OCI-LY3 (cell line): Measurements from ENCODE around the gene OR5K4.

Experiments
- H2AFZ ChIP-seq: fragments of 200-600, 300-600 bp; shearing (Covaris generic); 2 replicates; pipeline ENCODE4 v1.6.0; 2014; ENCODE audit warnings: antibody characterized with exemption, low read depth, low read length
- H3K27ac ChIP-seq: fragments of 200-600, 300-600 bp; sonication (generic); 2 replicates; pipeline ENCODE4 v1.5.1; 2014; ENCODE audit warnings: mild to moderate bottlenecking, low read length, moderate library complexity, mixed read lengths
- H3K27me3 ChIP-seq: fragments of 200-600, 300-600 bp; sonication (generic); 2 replicates; pipeline ENCODE4 v1.6.1; 2014; ENCODE audit warnings: low read depth, low read length, mixed read lengths
- H3K36me3 ChIP-seq: fragments of 200-600, 300-600 bp; sonication (generic); replicated peaks from 2 replicates; pipeline ENCODE3; 2014; ENCODE audit warnings: low read depth, low read length, mixed read lengths
- H3K4me1 ChIP-seq: fragments of 300-600, 200-600 bp; sonication (generic); 2 replicates; pipeline ENCODE4 v1.6.1; 2014; ENCODE audit warnings: low read length, mixed read lengths
- H3K4me2 ChIP-seq: fragments of 200-600, 300-600 bp; sonication (generic); 2 replicates; pipeline ENCODE4 v1.6.1; 2014; ENCODE audit warnings: low read length, mixed read lengths
- H3K4me3 ChIP-seq: fragments of 300-600, 200-600 bp; sonication (generic); 2 replicates; pipeline ENCODE4 v1.5.1; 2014; ENCODE audit warnings: antibody characterized with exemption, mild to moderate bottlenecking, low read length, moderate library complexity
- H3K79me2 ChIP-seq: fragments of 300-600, 200-600 bp; shearing (Covaris generic); 2 replicates; pipeline ENCODE4 v1.6.1; 2014; ENCODE audit warnings: mild to moderate bottlenecking, low read length, mixed read lengths
- H3K9ac ChIP-seq: fragments of 300-600, 200-600 bp; shearing (Covaris generic); 2 replicates; pipeline ENCODE4 v1.6.0; 2014; ENCODE audit warnings: mild to moderate bottlenecking, low read length, moderate library complexity
- H3K9me3 ChIP-seq: fragments of 200-600, 300-600 bp; shearing (Covaris generic); 2 replicates; pipeline ENCODE4 v1.6.1; 2014; ENCODE audit warnings: low read length, mixed read lengths; ENCODE audit not compliant: insufficient read depth
- H4K20me1 ChIP-seq: fragments of 200-600, 300-600 bp; sonication (generic); 2 replicates; pipeline ENCODE4 v1.6.1; 2016; ENCODE audit warnings: low read length, mixed read lengths; ENCODE audit not compliant: insufficient read depth
- CTCF ChIP-seq: fragments of 200-600, 300-600 bp; sonication (generic); IDR thresholded peaks from 2 replicates; pipeline ENCODE4 v1.5.1; 2014; ENCODE audit warnings: antibody characterized with exemption, low read length, low read depth
- EZH2phosphoT487 ChIP-seq: fragments of 200-600 bp; shearing (Covaris generic); IDR thresholded peaks from 2 replicates; pipeline ENCODE4 v1.6.1; 2018; ENCODE audit warnings: antibody characterized with exemption, mixed run types, low read depth

Gene OR5K4

GRCh38 chr3:98402507-98402906 lies 48.9 kb downstream of the OR5K4 start:
- H3K4me3 ChIP-seq: no peak overlapping the region
- TF ChIP-seq CTCF (no peak), EZH2phosphoT487 (no peak)
- H2AFZ ChIP-seq: no peak overlapping the region
- H3K4me2 ChIP-seq: no peak overlapping the region
- H3K79me2 ChIP-seq: no peaks in the 10 kb centered on the region
- H4K20me1 ChIP-seq: no peaks in the 10 kb centered on the region
- no peaks in the 10 kb centered on the region for H3K4me1 ChIP-seq
- H3K9me3 ChIP-seq: 0 out of 2 replicates have a peak, but pooled peaks cover 4% of the 10 kb centered on the region
- no peak overlapping the region for H3K9ac ChIP-seq
- H3K27ac ChIP-seq: no peak overlapping the region
- H3K27me3 ChIP-seq: no peaks in the 10 kb centered on the region
- H3K36me3 ChIP-seq: no peaks in the 10 kb centered on the region

- H3K27me3 ChIP-seq: no peaks in the 10 kb centered on the region
- H3K27ac ChIP-seq: no peak overlapping the region
- no peaks in the 10 kb centered on the region for H3K79me2 ChIP-seq
- H3K36me3 ChIP-seq: no peaks in the 10 kb centered on the region
- no peaks in the 10 kb centered on the region for H3K9me3 ChIP-seq
- no peak overlapping the region for H3K4me3 ChIP-seq
- H2AFZ ChIP-seq: no peak overlapping the region
- no peaks in the 10 kb centered on the region for H3K4me1 ChIP-seq
- no peak for TF ChIP-seq CTCF
- TF ChIP-seq EZH2phosphoT487: no peak
- no peak overlapping the region for H3K4me2 ChIP-seq
- H4K20me1 ChIP-seq: no peaks in the 10 kb centered on the region
- H3K9ac ChIP-seq: no peak overlapping the region
Measured at GRCh38 chr3:98404010-98404409, 50.4 kb downstream of the OR5K4 start.
